NCI-H82 (cell line): ENCODE data around the gene EGLN1.
"Not testable (repeated sequence)": the region's sequence is repeated elsewhere in the genome, so short reads cannot be mapped to it uniquely, and the experiment has no call there.

Source experiments
- DNase-seq: peaks from one replicate; lab custom pipeline; 2025; lab: John Stamatoyannopoulos, UW

EGLN1 gene

GRCh38 chr1:231363624-231364023 lies 58.5 kb downstream of the EGLN1 start:
- DNase-seq: no peak

GRCh38 chr1:231362325-231362724 lies 59.8 kb downstream of the EGLN1 start:
- no peak for DNase-seq

- no peak for DNase-seq
These were observed 63.0 kb downstream of the EGLN1 start for GRCh38 chr1:231359113-231359512.

GRCh38 chr1:231357831-231358354 lies 64.2 kb downstream of the EGLN1 start:
- DNase-seq: peak; percentile 83

- no peak for DNase-seq
These were observed 64.8 kb downstream of the EGLN1 start for GRCh38 chr1:231357187-231357772.

- DNase-seq: peak; percentile 24
These were observed 66.9 kb downstream of the EGLN1 start for GRCh38 chr1:231355171-231355570.

- no peak for DNase-seq
These were observed 67.6 kb downstream of the EGLN1 start for GRCh38 chr1:231354330-231355020.

- no peak for DNase-seq
These were observed 69.0 kb downstream of the EGLN1 start for GRCh38 chr1:231353086-231353485.

GRCh38 chr1:231351816-231352215 lies 70.3 kb downstream of the EGLN1 start:
- DNase-seq: no peak

GRCh38 chr1:231348856-231349255 lies 73.2 kb downstream of the EGLN1 start:
- DNase-seq: not testable (repeated sequence)

- DNase-seq: no peak
These were observed 73.6 kb downstream of the EGLN1 start for GRCh38 chr1:231348442-231348841.

- DNase-seq: no peak
These were observed 74.1 kb downstream of the EGLN1 start for GRCh38 chr1:231347961-231348360.

- no peak for DNase-seq
These were observed 81.6 kb downstream of the EGLN1 start for GRCh38 chr1:231340328-231341013.

- peak; percentile 72 for DNase-seq
These were observed 83.6 kb downstream of the EGLN1 start, which contains the start of gene SPRTN for GRCh38 chr1:231338270-231339128. SPRTN (plus strand) TSS chr1:231338293; CDS start chr1:231338384, 91 bp downstream.

- peak; percentile 100 for DNase-seq
These were observed 84.4 kb downstream of the EGLN1 start, which contains the start of gene EXOC8 for GRCh38 chr1:231337472-231338269. EXOC8 (minus strand) TSS chr1:231337852; CDS start chr1:231337745, 107 bp downstream.

- DNase-seq: peak; percentile 60
These were observed 85.0 kb downstream of the EGLN1 start for GRCh38 chr1:231337043-231337471.

- peak; percentile 34 for DNase-seq
These were observed 86.2 kb downstream of the EGLN1 start for GRCh38 chr1:231335663-231336602.

GRCh38 chr1:231334952-231335351 lies 87.1 kb downstream of the EGLN1 start:
- no peak for DNase-seq

GRCh38 chr1:231334079-231334666 lies 87.9 kb downstream of the EGLN1 start:
- DNase-seq: peak; percentile 24
